Neural progenitor cell (in vitro differentiated cells): ENCODE results near the gene VPS4B. TPM values are rescaled to one million over a fixed set of nuclear protein-coding genes. Genes with fewer than 3 reads are reported as not detected.

Source experiments
- DNase-seq: peaks from one replicate; pipeline ENCODE4 v3.0.0-alpha.2; 2016; ENCODE audit warnings: low spot score
- H2AFZ ChIP-seq: fragments of 200-600 bp; sonication (generic); replicated peaks from 2 replicates; pipeline ENCODE4 v1.6.1; 2016; ENCODE audit warnings: antibody characterized with exemption
- H3F3A ChIP-seq: fragments of 200-600 bp; sonication (generic); 2 replicates; pipeline ENCODE4 v1.6.1; 2016; ENCODE audit warnings: antibody characterized with exemption, low read depth
- H3K27ac ChIP-seq: fragments of 200-600 bp; sonication (generic); 2 replicates; pipeline ENCODE4 v1.5.1; 2016; ENCODE audit warnings: mild to moderate bottlenecking
- H3K27me3 ChIP-seq: fragments of 200-600 bp; sonication (generic); 2 replicates; pipeline ENCODE4 v1.6.1; 2016; ENCODE audit warnings: mild to moderate bottlenecking, moderate library complexity
- H3K36me3 ChIP-seq: fragments of 200-600 bp; sonication (generic); 2 replicates; pipeline ENCODE4 v1.5.1; 2016
- H3K4me1 ChIP-seq: fragments of 200-600 bp; sonication (generic); 2 replicates; pipeline ENCODE4 v1.6.1; 2016; ENCODE audit warnings: mixed run types
- H3K4me2 ChIP-seq: fragments of 200-600 bp; sonication (generic); 2 replicates; pipeline ENCODE4 v1.6.1; 2016
- H3K4me3 ChIP-seq: fragments of 200-600 bp; sonication (generic); 2 replicates; pipeline ENCODE4 v1.5.1; 2016
- H3K79me2 ChIP-seq: fragments of 200-600 bp; sonication (generic); 2 replicates; pipeline ENCODE4 v1.6.1; 2016; ENCODE audit warnings: low read depth
- H3K9ac ChIP-seq: fragments of 200-600 bp; sonication (generic); 2 replicates; pipeline ENCODE4 v1.6.1; 2016
- H3K9me3 ChIP-seq: fragments of 200-600 bp; sonication (generic); 2 replicates; pipeline ENCODE4 v1.5.1; 2016; ENCODE audit warnings: low read depth
- H4K20me1 ChIP-seq: fragments of 200-600 bp; sonication (generic); 2 replicates; pipeline ENCODE4 v1.6.1; 2016; ENCODE audit warnings: low read depth
- H3K27ac Mint-ChIP-seq: 3 replicates; pipeline ENCODE4 v1.8.0; 2021; ENCODE audit warnings: mixed read lengths
- H3K27me3 Mint-ChIP-seq: 2 replicates; pipeline ENCODE4 v1.8.0; 2022; ENCODE audit warnings: low read depth, mild to moderate bottlenecking, inconsistent platforms, moderate library complexity, mixed read lengths; ENCODE audit not compliant: insufficient read depth
- H3K36me3 Mint-ChIP-seq: 3 replicates; pipeline ENCODE4 v1.8.0; 2021; ENCODE audit warnings: mixed read lengths
- H3K4me1 Mint-ChIP-seq: 3 replicates; pipeline ENCODE4 v1.8.0; 2021; ENCODE audit warnings: mixed read lengths
- H3K4me3 Mint-ChIP-seq: 3 replicates; pipeline ENCODE4 v1.8.0; 2021; ENCODE audit warnings: mild to moderate bottlenecking, moderate library complexity, mixed read lengths
- H3K9me3 Mint-ChIP-seq: 3 replicates; pipeline ENCODE4 v1.8.0; 2020; ENCODE audit warnings: mixed read lengths
- CTCF ChIP-seq: fragments of 200-600 bp; sonication (generic); IDR thresholded peaks from 2 replicates; pipeline ENCODE4 v1.5.1; 2017; ENCODE audit warnings: antibody characterized with exemption, mild to moderate bottlenecking
- EZH2 ChIP-seq: fragments of 200-600 bp; sonication (generic); IDR thresholded peaks from 2 replicates; pipeline ENCODE4 v1.6.1; 2017; ENCODE audit warnings: antibody characterized with exemption, mild to moderate bottlenecking, moderate library complexity
- EZH2phosphoT487 ChIP-seq: fragments of 200-600 bp; sonication (generic); IDR thresholded peaks from 2 replicates; pipeline ENCODE4 v1.6.1; 2017; ENCODE audit warnings: antibody characterized with exemption
- total RNA-seq: library from RNA; depleted of rRNA; stranded (reverse); fragments of >200 nt; gene quantifications from 2 replicates; pipeline ENCODE4 v1.2.3, GENCODE V29; 2015; ENCODE audit warnings: low replicate concordance

VPS4B gene
- 25.4 and 42.2 TPM in 2 replicates for total RNA-seq

GRCh38 chr18:63422087-63422863, at the start of gene VPS4B:
Gene VPS4B, minus strand, starts transcription at chr18:63422476. Its CDS starts 217 bp downstream, at chr18:63422259.
- H3K9ac ChIP-seq, result peak within 1 kb of the TSS; percentile 95
- peaks cover 10% of the 10 kb centered on the region for H4K20me1 ChIP-seq
- TF ChIP-seq CTCF (no peak), EZH2 (no peak), EZH2phosphoT487 (peak; percentile 27)
- Mint-ChIP-seq H3K4me1 (peaks cover 15% of the 10 kb centered on the region), H3K27ac (peak within 1 kb of the TSS; percentile 99), H3K9me3 (no peaks in the 10 kb centered on the region), H3K27me3 (peaks cover 13% of the 10 kb centered on the region), H3K36me3 (no peaks in the 10 kb centered on the region), H3K4me3 (peak within 1 kb of the TSS; percentile 99)
- peak within 1 kb of the TSS; percentile 96 for H3K4me2 ChIP-seq
- peaks cover 5% of the 10 kb centered on the region for H3F3A ChIP-seq
- peak within 1 kb of the TSS; percentile 85 for H3K4me3 ChIP-seq
- H3K27me3 ChIP-seq, result no peaks in the 10 kb centered on the region
- H3K79me2 ChIP-seq, result peaks cover 47% of the 10 kb centered on the region
- H3K36me3 ChIP-seq, result no peaks in the 10 kb centered on the region
- H3K4me1 ChIP-seq, result peaks cover 12% of the 10 kb centered on the region
- peak; percentile 100 for DNase-seq
- H3K9me3 ChIP-seq, result no peaks in the 10 kb centered on the region
- H3K27ac ChIP-seq, result peak within 1 kb of the TSS; percentile 93
- peak within 1 kb of the TSS; percentile 81 for H2AFZ ChIP-seq

- Histone ChIP-seq H3K36me3 (no peaks in the 10 kb centered on the region), H3K79me2 (no peaks in the 10 kb centered on the region), H3K9ac (no peak overlapping the region), H3K4me2 (no peak overlapping the region), H3K4me1 (no peaks in the 10 kb centered on the region), H3K9me3 (no peaks in the 10 kb centered on the region), H3K27ac (no peak overlapping the region), H2AFZ (no peak overlapping the region), H3K4me3 (no peak overlapping the region), H3K27me3 (no peaks in the 10 kb centered on the region), H3F3A (no peaks in the 10 kb centered on the region), H4K20me1 (no peaks in the 10 kb centered on the region)
- Mint-ChIP-seq H3K36me3 (no peaks in the 10 kb centered on the region), H3K27me3 (no peaks in the 10 kb centered on the region), H3K4me3 (no peak overlapping the region), H3K27ac (no peak overlapping the region), H3K9me3 (no peaks in the 10 kb centered on the region), H3K4me1 (no peaks in the 10 kb centered on the region)
- TF ChIP-seq EZH2 (no peak), EZH2phosphoT487 (no peak), CTCF (no peak)
- DNase-seq, result no peak
Observed at GRCh38 chr18:63470751-63471150, 48.5 kb upstream of the VPS4B start.

- DNase-seq, result no peak
- TF ChIP-seq EZH2phosphoT487, result no peak
- no peak for TF ChIP-seq EZH2
- TF ChIP-seq CTCF, result no peak
- no peaks in the 10 kb centered on the region for H3K9me3 Mint-ChIP-seq
Observed at GRCh38 chr18:63468575-63468974, 46.3 kb upstream of the VPS4B start.

More at GRCh38 chr18:63468575-63468974, 46.3 kb upstream of the VPS4B start:
- Mint-ChIP-seq H3K4me3 (no peak overlapping the region), H3K27me3 (no peaks in the 10 kb centered on the region), H3K27ac (no peak overlapping the region), H3K36me3 (no peaks in the 10 kb centered on the region), H3K4me1 (no peaks in the 10 kb centered on the region)
- H3K79me2 ChIP-seq, result no peaks in the 10 kb centered on the region
- H3K4me1 ChIP-seq, result no peaks in the 10 kb centered on the region
- H4K20me1 ChIP-seq, result no peaks in the 10 kb centered on the region
- no peak overlapping the region for H3K9ac ChIP-seq
- no peak overlapping the region for H3K27ac ChIP-seq
- H3K27me3 ChIP-seq, result no peaks in the 10 kb centered on the region
- H3K4me3 ChIP-seq, result no peak overlapping the region
- H2AFZ ChIP-seq, result no peak overlapping the region
- H3K9me3 ChIP-seq, result no peaks in the 10 kb centered on the region
- no peak overlapping the region for H3K4me2 ChIP-seq
- H3F3A ChIP-seq, result no peaks in the 10 kb centered on the region
- H3K36me3 ChIP-seq, result no peaks in the 10 kb centered on the region
